Measurements from ENCODE around the gene ECHS1. TPM values are rescaled to one million over a fixed set of nuclear protein-coding genes. Genes with fewer than 3 reads are reported as not detected.

ECHS1 gene
- polyA plus RNA-seq, 1 donor from 2014 or later, result 122 TPM

DNA sequence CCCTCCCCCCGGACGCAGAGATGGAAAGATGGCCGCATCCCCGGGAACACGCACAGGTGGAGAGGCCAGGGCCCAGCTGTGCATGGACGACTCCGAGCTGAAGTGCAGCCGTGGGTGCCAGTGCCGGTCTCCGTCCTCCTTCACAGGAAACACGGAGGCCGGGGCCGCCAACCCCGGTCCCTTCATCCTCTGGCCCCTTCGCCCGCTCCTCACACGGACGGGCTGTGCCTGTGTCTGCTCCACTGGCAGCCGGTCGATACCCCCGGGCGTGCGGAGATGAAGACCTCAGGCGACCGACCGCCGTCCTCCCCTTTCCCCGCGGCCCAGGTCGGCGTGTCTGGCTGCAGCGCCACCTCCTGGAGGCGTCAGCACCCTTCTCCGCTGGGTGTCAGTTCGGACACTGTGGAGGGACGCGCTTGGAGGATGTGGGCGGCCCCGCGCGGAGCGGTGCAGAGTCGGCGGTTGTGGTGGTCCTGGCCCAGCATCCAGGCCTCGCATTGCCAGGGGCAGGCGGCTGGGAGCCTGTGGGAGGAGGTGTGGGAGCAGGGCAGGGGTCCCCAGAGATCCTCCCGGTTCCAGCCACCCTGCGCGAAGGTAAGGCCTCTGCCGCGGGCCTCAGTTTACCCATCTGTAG is 54.5 kb downstream of the ECHS1 start:
- TF ChIP-seq SMC3 (conservative IDR thresholded peaks at IDR 0.05; ENCODE audit: poor library complexity) (peak; percentile 68), EP300 (conservative IDR thresholded peaks at IDR 0.05; ENCODE audit: poor library complexity, severe bottlenecking) (no peak), POLR2AphosphoS5 (IDR thresholded peaks at IDR 0.05) (no peak), TAF1 (IDR thresholded peaks at IDR 0.05; ENCODE audit: low read depth) (no peak), EZH2 (IDR thresholded peaks at IDR 0.05; ENCODE audit: borderline replicate concordance, insufficient read depth, low read length, poor library complexity, severe bottlenecking) (no peak), RAD21 (conservative IDR thresholded peaks at IDR 0.05) (peak; percentile 55), MXI1 (conservative IDR thresholded peaks at IDR 0.05; ENCODE audit: poor library complexity, severe bottlenecking) (peak; percentile 36)
- TF ChIP-seq, protein P1, sequence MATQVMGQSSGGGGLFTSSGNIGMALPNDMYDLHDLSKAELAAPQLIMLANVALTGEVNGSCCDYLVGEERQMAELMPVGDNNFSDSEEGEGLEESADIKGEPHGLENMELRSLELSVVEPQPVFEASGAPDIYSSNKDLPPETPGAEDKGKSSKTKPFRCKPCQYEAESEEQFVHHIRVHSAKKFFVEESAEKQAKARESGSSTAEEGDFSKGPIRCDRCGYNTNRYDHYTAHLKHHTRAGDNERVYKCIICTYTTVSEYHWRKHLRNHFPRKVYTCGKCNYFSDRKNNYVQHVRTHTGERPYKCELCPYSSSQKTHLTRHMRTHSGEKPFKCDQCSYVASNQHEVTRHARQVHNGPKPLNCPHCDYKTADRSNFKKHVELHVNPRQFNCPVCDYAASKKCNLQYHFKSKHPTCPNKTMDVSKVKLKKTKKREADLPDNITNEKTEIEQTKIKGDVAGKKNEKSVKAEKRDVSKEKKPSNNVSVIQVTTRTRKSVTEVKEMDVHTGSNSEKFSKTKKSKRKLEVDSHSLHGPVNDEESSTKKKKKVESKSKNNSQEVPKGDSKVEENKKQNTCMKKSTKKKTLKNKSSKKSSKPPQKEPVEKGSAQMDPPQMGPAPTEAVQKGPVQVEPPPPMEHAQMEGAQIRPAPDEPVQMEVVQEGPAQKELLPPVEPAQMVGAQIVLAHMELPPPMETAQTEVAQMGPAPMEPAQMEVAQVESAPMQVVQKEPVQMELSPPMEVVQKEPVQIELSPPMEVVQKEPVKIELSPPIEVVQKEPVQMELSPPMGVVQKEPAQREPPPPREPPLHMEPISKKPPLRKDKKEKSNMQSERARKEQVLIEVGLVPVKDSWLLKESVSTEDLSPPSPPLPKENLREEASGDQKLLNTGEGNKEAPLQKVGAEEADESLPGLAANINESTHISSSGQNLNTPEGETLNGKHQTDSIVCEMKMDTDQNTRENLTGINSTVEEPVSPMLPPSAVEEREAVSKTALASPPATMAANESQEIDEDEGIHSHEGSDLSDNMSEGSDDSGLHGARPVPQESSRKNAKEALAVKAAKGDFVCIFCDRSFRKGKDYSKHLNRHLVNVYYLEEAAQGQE (IDR thresholded peaks at IDR 0.05; ENCODE audit: borderline replicate concordance), result no peak
- TF ChIP-seq, protein P2, sequence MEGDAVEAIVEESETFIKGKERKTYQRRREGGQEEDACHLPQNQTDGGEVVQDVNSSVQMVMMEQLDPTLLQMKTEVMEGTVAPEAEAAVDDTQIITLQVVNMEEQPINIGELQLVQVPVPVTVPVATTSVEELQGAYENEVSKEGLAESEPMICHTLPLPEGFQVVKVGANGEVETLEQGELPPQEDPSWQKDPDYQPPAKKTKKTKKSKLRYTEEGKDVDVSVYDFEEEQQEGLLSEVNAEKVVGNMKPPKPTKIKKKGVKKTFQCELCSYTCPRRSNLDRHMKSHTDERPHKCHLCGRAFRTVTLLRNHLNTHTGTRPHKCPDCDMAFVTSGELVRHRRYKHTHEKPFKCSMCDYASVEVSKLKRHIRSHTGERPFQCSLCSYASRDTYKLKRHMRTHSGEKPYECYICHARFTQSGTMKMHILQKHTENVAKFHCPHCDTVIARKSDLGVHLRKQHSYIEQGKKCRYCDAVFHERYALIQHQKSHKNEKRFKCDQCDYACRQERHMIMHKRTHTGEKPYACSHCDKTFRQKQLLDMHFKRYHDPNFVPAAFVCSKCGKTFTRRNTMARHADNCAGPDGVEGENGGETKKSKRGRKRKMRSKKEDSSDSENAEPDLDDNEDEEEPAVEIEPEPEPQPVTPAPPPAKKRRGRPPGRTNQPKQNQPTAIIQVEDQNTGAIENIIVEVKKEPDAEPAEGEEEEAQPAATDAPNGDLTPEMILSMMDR (IDR thresholded peaks at IDR 0.05; ENCODE audit: poor library complexity, severe bottlenecking), result peak; percentile 72
- Histone ChIP-seq H3K4me2 (ENCODE audit: low read length) (no peak overlapping the region), H3K9me2 (ENCODE audit: insufficient read depth, low read length) (no peaks in the 10 kb centered on the region), H3K79me2 (replicated peaks; ENCODE audit: insufficient read depth, low read length) (no peaks in the 10 kb centered on the region), H4K20me1 (ENCODE audit: insufficient read depth) (no peaks in the 10 kb centered on the region), H3K4me3 (ENCODE audit: low read length) (peak overlapping the region; percentile 62), H3K9me3 (ENCODE audit: low read length) (no peaks in the 10 kb centered on the region), H3K27me3 (ENCODE audit: insufficient read depth, low read depth, low read length) (no peaks in the 10 kb centered on the region), H3K9ac (ENCODE audit: low read length) (peak overlapping the region; percentile 62), H2AFZ (ENCODE audit: low read depth, low read length) (no peak overlapping the region), H3K27ac (ENCODE audit: low read length) (no peak overlapping the region), H3F3A (ENCODE audit: insufficient read depth, low read length, poor library complexity, severe bottlenecking) (no peaks in the 10 kb centered on the region), H3K36me3 (ENCODE audit: insufficient read depth, low read length) (no peaks in the 10 kb centered on the region)

DNA sequence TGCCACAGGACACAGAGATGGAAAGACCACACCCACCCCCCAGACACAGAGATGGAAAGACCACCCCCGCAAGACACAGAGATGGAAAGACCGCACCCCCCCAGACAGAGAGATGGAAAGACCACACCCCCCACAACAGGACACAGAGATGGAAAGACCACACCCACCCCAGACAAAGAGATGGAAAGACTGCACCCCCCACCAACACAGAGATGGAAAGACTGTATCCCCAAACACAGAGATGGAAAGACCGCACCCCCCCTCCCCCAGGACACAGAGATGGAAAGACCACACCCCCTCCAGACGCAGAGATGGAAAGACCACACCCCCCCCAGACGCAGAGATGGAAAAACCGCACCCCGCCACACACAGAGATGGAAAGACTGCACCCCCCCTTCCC is 56.4 kb downstream of the ECHS1 start:
- no peak overlapping the region for H3K27ac ChIP-seq (ENCODE audit: low read length)
- H3K36me3 ChIP-seq (ENCODE audit: insufficient read depth, low read length), result no peaks in the 10 kb centered on the region
- no peak overlapping the region for H2AFZ ChIP-seq (ENCODE audit: low read depth, low read length)
- H3K9me2 ChIP-seq (ENCODE audit: insufficient read depth, low read length), result no peaks in the 10 kb centered on the region
- no peaks in the 10 kb centered on the region for H3F3A ChIP-seq (ENCODE audit: insufficient read depth, low read length, poor library complexity, severe bottlenecking)
- TF ChIP-seq RAD21 (conservative IDR thresholded peaks at IDR 0.05) (no peak), EZH2 (IDR thresholded peaks at IDR 0.05; ENCODE audit: borderline replicate concordance, insufficient read depth, low read length, poor library complexity, severe bottlenecking) (no peak), SMC3 (conservative IDR thresholded peaks at IDR 0.05; ENCODE audit: poor library complexity) (no peak), MXI1 (conservative IDR thresholded peaks at IDR 0.05; ENCODE audit: poor library complexity, severe bottlenecking) (no peak), POLR2AphosphoS5 (IDR thresholded peaks at IDR 0.05) (no peak), TAF1 (IDR thresholded peaks at IDR 0.05; ENCODE audit: low read depth) (no peak), EP300 (conservative IDR thresholded peaks at IDR 0.05; ENCODE audit: poor library complexity, severe bottlenecking) (no peak)
- TF ChIP-seq, protein P2 (IDR thresholded peaks at IDR 0.05; ENCODE audit: poor library complexity, severe bottlenecking), result no peak
- TF ChIP-seq, protein P1 (IDR thresholded peaks at IDR 0.05; ENCODE audit: borderline replicate concordance), result no peak
- no peaks in the 10 kb centered on the region for H3K9me3 ChIP-seq (ENCODE audit: low read length)
- H4K20me1 ChIP-seq (ENCODE audit: insufficient read depth), result no peaks in the 10 kb centered on the region
- H3K79me2 ChIP-seq (replicated peaks; ENCODE audit: insufficient read depth, low read length), result no peaks in the 10 kb centered on the region
- no peak overlapping the region for H3K9ac ChIP-seq (ENCODE audit: low read length)
- no peak overlapping the region for H3K4me3 ChIP-seq (ENCODE audit: low read length)
- H3K4me2 ChIP-seq (ENCODE audit: low read length), result no peak overlapping the region
- H3K27me3 ChIP-seq (ENCODE audit: insufficient read depth, low read depth, low read length), result no peaks in the 10 kb centered on the region

All from neural cell (in vitro differentiated cells).